Stimulated activated CD4-positive, alpha-beta T cell treated with anti-CD3 and anti-CD28 coated beads, Interleukin-12 subunit alpha, Interleukin-12 subunit beta, amount 100 ng/mL, for 4 hours (primary cell): ENCODE results near the gene EML1.

Experiments
- DNase-seq: peaks from one replicate; pipeline ENCODE4 v3.0.0-alpha.2; 2020

EML1 gene

DNA sequence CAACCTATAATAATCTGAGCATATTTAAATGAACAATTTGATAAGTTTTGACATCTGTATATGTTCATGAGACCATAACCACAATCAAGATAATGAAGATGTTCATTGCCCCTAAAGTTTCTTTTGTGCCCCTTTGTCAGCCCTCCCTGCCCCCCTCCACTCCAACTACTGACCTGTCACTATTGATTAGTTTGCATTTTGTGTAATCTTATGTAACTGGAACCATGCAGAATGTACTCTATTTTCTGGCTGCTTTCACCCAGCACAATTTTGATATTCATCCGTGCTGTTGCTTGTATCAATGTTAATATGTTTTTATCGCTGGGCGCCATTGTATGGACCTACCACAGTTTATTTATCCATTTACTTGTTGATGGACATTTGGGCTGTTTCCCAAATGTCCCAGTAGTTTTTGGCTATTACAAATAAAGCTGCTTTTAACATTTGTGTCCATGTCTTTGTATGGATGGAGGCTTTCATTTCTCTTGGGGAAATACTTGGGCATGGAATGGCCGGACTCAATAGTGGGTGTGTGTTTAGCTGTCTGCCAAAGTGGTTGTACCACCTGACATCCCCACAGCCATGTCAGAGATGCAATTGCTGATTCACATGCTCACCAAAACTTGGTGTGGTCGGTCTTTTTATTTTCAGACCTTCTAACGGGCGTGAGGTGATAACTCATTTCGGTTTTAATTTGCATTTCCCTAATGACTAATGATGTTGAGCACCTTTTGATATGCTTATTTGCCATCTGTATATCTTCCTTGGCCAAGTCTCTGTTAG is 38.9 kb downstream of the EML1 start:
- no peak for DNase-seq

DNA sequence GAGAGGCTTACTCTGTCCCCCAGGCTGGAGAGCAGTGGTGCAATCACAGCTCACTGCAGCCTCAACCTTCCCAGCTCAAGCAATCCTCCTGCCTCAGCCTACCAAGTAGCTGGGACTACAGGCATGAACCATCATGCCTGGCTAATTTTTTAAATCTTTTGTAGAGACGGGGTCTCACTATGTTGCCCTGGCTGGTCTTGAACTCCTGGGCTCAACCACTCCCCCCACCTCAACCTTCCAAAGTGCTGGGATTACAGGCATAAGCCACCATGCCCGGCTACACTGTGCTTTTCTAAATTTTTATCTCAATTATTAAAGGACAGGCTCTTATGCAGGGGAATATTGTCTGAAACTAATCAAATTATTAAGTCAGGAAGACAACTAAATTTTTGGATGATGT is 44.6 kb downstream of the EML1 start:
- no peak for DNase-seq

DNA sequence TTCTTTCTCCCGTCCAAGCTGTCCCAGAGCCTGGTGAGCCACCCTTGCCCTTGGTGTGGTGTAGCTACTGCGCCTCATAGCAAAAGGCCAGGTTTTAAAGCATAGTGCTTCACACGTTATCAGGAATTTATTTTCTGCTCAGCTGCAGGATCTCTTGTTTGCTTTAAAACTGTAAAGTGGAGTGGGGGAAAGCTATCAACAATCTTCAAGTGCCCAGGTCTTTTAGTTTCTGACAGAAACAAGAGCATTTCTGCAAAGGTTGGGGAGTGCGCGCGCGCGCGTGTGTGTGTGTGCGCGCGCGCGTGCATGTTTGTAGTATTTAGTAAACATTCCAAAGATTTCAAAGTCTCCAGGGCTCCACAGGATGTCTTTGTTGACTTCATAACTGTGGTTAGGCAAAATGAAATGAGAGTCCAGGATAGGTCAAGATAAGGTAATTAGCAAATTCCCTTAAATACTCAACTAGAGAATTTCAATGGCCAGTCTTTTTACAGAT is 45.5 kb downstream of the EML1 start:
- DNase-seq, result no peak

DNA sequence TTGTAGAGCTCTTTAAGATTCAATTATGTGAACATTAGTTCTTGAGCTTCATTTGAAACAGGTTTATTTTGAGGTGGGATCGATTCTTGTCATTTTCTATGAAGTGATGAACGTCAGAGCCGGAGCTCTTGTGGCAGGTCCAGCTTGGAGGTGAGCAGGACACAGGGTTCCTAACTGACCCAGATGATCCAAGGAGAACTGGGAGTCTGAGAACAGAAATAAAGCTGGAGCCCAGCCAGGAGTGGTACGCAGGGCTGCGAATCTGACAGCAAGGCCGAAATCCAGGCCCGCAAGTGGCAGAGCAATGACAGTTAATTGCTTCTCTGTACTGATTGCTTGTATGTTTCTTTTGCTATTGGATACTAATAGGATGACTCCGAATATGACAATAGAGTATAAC is 46.5 kb downstream of the EML1 start:
- no peak for DNase-seq

DNA sequence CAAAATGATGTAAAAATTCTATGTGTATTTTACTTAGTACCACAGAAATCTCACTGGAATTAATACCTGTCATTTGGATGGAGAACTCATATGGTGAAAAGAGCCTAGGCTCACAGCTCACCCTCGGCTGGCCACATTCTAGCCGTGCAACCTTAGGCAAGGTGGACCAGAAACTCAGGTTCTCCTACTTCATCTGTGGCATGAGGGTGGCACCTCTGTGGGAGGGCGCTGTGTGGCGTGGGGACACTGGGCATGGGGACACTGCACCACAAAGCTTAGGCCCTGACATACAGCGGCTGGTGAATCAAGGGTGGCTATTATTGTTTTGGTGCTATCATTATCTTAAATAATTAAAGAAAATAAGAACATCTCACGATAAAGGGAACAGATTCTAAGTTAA is 47.1 kb downstream of the EML1 start:
- no peak for DNase-seq

DNA sequence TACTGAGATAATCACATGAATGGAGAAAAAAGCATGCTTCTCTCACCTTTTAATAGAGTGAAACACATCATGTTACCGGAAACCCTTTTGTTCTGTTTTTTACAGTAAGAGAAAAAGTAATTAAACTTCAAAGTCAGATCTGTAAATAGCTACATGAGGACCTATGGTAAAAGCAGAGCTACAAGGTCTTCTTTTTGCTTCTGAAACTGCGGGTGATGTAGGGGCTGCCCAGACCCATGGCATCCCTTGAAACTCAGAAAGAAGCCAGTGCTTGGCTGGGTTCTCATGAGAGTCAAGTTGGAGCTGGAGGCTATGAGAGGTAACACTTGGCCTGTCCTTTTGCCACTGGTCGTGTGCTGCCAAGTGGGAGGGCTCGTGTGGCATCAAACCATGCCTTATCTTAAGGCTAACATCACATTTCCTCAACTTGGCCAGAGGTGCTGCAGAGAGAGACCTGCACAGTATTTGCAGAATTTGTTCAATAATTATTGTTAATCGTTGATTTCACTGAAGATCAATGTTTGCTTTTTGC is 47.6 kb downstream of the EML1 start:
- DNase-seq, result no peak

DNA sequence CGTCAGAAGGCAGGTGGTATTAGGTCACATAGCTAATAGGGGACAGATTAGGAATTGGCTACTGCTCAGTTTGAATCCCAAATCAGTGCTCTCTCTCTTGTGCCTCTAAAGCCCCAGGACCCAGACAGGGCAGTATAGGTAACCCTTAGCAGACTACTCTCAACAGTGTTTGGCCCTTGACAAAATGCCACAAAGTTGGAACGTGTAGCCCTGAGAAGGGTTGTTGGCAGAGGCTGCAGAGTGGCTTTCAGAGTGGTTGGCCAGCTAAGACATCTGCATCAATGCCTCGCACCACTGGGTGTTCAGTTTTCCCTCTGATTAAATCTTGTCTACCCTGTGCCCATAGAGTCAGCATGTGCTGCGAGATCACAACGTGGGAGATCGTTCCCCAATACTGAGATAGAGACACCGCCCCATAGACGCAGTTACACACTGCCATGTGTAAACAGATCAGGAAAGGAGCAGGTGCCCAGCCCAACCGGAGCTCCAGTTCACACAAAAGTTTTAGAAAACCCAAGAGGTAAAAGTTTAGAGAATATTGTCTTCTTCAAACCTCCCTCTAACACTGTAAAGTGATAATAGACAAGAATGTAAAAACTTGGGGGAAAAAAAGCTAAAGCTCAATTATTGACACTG is 48.3 kb downstream of the EML1 start:
- no peak for DNase-seq

DNA sequence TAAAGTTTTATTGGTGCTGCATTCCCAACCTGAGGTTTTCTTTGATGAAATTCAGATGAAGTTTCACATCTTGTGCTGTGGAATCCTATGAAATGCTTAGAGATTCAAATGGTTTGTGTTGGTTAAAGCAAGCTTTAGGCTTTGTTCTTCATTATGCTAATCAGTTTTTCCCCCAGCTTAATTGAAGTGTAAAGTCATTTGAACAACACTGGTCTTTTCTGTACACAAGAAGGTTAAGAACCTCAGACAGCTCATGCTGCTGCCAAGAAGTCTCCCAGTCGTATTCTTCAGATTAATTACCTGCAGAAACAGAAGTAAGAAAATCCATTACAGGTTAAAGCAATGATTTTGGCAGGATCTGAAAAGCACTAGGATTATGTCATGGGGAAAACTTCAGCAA is 48.9 kb downstream of the EML1 start:
- DNase-seq, result no peak

DNA sequence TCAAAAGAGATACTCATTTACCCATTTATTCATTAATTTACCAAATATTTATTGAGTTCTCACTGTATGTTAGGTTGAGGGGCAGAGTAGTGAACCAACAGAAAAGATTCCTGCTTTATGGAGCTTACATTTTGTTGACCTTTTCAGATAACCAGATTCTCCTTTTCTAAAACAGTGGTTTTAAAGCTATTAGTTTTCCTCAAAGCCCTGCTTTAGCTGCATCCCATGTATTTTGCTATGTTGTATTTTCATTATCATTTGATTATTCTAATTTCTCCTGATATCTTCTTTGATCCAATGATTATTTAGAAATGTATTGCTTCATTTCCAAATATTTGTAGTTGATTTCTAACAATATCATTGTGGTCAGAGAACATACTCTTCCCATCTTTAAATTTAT is 53.6 kb downstream of the EML1 start:
- DNase-seq, result no peak

DNA sequence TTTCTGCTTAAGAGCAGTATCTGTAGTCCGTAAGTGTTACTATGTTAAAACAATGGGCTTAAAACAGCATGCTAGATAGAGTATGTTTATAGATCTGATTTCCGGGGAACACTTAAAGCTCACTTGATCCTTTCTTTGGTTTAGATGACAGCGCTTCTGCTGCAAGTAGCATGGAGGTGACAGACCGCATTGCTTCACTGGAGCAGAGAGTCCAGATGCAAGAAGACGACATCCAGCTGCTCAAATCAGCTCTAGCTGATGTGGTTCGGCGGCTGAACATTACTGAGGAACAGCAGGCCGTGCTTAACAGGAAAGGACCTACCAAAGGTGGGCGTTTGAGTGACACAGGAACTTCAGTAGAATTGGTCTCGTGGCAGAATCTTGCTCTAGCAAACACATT is 57.5 kb downstream of the EML1 start:
- DNase-seq, result no peak

DNA sequence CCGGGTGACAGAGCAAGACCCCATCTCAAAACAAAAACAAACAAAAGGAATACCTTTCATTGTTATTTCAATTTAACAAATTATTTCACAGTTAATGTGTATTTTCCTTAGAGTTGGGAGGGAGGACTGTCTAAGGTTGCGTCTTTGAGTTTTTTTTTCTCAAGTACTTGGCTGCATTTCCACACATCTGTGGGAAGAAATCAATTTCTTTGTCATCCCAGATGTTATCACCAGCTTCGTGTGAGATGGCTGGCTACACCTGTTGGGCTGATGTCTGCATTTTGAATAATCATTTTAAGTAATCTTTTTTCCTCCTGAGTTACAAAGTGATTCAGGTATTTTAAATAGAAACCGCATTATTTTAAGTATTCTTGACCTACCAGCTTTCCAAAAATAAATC is 59.4 kb downstream of the EML1 start:
- DNase-seq, result no peak

DNA sequence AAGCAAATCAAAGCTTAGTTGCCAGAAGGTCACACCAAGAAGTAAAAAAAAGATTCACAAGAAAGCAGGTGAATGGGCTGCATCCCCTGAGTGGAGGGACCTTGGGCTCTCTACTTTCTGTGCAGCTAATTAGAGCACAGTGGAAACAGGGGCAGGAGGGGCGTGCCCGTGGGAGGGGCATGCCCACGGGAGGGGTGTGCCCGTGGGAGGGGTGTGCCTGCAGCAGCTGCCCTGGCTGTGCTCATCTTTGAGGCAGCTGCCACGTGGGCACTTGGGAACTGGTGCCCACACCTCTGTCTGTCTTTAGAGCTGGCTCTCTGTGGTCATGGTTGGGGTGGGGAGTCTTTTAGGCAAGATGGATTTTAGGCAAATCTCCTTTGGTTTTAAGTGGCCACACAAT is 60.0 kb downstream of the EML1 start:
- DNase-seq, result peak; percentile 3

DNA sequence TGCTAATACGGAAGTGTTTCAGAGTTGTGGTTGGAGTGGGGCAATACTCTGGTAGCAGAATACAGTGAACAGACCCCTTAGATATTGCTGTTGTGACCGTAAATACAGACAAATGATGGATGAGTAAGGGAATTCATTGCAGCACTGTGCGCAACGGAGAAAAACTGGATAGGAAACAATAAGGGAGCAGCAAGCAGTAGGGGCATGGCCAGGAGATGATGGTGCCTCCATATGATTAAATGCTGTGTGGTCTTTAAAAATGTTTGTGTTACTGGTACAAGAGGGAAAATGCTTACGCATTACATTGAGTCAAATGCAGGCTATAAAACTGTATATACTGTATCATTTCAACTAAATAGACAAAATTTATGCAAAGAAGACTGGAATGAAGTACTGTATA is 61.6 kb downstream of the EML1 start:
- no peak for DNase-seq

DNA sequence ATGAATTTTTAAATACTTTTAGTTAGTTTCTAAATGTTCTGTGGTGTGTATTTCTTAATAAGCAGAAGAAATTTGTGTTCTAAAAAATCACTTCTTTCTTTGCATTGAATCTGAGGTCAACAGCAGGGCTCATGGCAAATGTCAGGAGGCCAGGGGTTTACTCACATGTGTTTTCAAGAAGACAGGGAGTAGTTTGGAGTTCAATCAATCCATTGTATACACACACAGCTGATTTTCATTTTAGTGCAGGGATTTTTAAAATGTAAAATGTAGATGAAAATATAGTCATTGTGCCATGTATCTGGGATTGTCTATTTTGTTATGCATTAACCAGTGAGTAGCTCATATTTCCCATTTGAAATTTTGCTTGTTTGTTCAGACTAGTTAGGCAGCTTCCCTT is 62.1 kb downstream of the EML1 start:
- no peak for DNase-seq

DNA sequence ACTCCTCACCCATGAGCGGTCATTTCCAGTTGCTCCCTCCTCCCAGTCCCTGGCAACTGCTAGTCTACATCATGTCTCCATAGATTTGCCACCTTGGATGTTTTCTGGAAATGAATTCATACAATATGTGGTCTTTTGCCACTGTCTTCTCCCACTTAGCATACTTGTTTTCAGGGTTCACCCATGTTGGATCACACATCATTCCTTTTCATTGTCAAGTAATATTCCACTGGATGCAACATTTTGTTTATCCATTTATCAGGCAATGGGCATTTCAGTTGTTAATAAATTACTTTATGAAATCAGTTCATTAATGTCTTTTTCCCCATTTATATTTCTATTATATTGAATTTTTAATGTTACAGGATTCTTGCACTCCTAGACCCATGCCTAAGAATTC is 64.3 kb downstream of the EML1 start:
- DNase-seq, result no peak

DNA sequence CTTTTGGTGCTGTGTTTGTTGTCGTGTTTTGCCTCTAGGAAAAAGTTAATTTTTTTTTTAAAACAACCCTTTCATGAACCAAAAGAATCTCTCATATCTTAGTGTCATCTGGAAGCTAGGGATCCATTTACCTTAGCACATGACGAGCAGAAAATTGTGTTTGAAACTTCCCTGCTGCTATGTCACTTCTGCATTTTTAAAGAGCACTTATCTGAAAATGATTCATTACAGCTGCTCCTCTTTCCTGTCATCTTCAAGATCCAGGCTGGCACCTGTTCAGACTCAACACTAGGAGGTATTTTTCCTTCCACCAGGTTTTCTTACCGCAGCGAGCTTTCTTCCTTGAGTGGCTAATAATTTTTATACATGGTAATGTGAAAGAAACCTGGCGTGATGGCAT is 67.0 kb downstream of the EML1 start:
- DNase-seq, result no peak

DNA sequence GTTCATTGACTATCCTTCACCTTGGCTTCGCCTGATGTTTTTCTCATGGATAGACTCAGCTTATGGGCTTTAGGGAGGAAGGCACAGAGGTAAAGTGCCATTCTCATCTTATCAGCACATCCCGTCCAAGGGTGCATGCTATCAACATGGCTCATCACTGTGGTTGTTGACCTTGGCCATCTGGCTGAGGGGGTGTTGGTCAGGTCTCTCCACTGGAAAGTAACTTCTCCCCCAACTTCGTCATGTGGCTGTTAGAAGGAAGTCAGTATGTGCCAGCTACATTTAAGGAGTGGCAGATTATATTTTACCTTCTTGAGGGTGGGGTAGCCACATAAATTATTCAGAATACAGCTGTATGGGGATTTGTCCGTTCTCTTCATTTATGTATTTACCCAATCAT is 68.9 kb downstream of the EML1 start:
- no peak for DNase-seq

DNA sequence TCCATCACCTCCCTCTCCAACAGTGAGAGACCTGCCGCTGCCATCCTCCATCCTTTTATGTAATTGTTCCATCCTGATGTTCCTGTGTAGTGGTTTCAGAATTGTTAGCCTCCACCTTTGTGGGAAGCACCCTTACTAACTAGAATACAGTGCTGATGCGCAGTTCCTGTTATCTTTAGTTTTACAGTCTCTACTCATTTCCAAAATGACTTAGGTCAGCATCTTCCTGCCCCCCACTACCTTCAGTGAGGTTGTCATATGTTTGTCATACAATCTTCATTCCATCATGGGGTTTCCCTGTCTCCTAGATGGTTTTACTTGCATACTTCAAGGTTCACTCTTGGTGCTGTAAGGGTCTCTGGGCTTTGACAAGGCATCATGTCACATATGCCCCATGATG is 69.8 kb downstream of the EML1 start:
- DNase-seq, result no peak

DNA sequence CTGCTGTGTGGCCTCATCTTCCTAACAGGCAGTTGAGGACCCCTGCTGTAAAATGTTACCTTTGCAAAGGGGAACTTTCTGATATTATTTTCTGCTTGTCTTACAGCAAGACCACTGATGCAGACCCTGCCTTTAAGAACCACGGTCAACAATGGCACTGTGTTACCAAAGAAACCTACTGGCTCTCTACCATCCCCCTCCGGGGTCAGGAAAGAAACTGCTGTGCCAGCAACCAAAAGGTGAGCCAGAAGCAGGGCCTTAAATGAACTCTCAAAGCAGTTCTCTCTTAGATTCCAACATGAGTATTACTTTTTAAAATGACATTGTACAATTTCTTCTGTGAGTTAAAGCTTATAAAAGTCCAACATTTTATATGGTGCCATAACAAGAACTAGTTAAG is 72.2 kb downstream of the EML1 start:
- DNase-seq, result no peak

DNA sequence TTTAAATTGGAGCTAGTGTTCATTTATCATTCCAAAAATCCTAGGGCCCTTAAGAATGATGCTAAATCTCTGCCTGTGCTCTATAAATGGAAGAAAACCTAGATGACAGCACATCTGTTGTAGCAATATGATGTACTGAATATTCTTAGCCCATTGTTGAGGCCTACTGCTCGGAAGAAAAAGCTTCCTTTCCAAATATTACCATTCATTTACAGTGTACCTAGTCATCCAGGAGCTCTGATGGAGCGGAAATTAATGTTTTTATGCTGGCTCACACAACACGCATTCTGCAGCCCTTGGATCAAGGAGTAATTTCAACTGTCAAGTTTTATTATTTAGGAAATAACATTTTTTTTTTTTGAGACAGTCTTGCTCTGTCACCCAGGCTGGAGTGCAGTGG is 77.4 kb downstream of the EML1 start:
- DNase-seq, result no peak

DNA sequence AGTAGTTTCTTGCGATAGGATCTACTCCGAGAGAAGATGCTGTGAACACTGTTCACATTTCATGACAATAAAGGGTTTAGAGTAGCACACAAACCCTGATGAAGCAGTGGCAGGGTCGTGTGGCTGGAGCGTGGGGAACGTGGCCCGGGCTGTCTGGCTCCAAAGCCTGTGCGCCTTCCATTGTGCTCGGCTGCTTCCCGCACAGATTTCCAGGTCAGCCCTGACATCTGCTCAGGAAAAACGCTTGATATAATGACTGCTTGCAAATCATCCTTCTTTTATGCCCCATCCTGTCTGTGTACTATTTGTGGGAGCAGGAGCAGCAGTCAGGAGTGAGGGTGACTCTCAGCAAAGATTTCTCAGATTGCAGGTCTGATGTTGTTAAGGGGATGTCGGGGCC is 78.6 kb downstream of the EML1 start:
- no peak for DNase-seq

DNA sequence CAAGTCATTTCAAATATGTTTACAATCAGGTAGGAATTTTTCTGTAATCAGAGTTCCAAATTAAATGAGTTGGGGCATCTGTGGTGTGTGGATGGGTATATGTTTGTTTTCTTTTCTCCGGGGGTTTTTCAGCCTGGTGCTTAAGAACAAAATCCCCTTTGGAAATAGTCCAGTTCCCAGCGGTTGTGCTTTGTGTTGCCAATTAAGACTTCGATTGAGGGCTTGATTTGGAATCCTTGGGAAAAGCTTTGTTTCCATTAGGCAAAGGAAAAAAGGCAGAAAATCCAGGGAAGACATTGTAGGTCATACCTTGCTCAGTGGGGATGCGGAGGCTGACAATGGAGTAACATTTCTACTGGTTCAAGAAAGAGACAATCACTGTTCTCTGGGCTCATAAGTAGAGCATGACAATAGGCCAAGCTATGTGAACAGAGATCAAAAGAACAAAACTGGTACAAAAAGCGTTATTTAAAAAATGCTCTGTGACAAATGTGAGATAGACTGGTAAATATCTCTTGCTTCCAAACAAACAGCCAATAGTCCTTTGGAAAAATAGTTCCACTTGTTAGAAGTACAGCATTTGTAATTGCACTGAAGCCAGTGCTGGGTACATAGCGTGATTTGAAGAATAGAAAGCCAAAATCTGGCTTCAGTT is 79.7 kb downstream of the EML1 start:
- no peak for DNase-seq

DNA sequence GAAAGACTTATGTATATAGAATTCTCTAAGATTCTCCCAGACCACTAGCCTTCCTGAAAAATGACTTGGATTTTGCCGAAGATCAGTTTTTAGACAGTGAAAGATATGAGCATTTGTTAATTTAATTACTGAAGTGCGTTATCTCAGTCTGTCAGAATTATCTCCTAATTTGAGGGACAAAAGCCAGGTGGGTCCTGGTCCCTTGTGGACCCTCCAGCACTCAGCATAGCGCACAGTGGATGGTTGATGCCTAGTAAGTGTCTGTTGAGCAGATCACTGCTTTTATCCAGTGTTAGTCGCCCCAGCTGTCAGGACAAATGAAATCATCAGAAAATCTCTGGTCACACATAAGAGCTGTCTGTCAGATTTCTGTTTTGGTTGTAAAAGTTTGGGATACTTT is 80.4 kb downstream of the EML1 start:
- DNase-seq, result no peak

DNA sequence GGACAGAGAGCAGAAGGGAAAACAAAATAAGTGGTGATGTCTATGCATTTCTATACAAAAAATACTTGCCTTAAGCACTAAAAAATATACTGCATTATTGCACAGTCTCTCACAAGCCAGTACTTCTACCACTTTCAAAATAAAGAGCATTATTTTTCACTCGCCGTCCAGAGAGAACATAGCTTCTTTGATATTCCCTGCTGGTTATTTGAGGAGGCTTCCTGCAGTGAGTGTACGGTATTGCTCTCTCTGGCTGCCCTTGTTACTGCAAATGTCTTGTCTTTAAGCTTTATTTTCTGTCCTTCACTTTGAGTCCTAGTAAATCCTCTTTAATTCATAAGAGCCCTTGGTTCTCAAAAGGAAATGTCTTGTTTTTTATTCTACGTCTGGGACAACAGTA is 81.1 kb downstream of the EML1 start:
- DNase-seq, result no peak
